Activated naive CD8-positive, alpha-beta T cell treated with anti-CD3 and anti-CD28 coated beads for 36 hours (primary cell): ENCODE results near the gene WDR35. TPM values are rescaled to one million over a fixed set of nuclear protein-coding genes. Genes with fewer than 3 reads are reported as not detected.

Experiments used
- DNase-seq: peaks from one replicate; pipeline ENCODE4 v3.0.0; 2021
- H3K27ac Mint-ChIP-seq: one replicate; pipeline ENCODE4 v1.8.0; 2022; ENCODE audit warnings: mild to moderate bottlenecking, moderate library complexity, mixed read lengths
- H3K27me3 Mint-ChIP-seq: one replicate; pipeline ENCODE4 v1.8.0; 2022; ENCODE audit warnings: mild to moderate bottlenecking, mixed read lengths
- H3K36me3 Mint-ChIP-seq: one replicate; pipeline ENCODE4 v1.8.0; 2021; ENCODE audit warnings: mild to moderate bottlenecking, mixed read lengths
- H3K4me1 Mint-ChIP-seq: one replicate; pipeline ENCODE4 v1.8.0; 2021; ENCODE audit warnings: mixed read lengths
- H3K4me3 Mint-ChIP-seq: one replicate; pipeline ENCODE4 v1.8.0; 2022; ENCODE audit warnings: mild to moderate bottlenecking, moderate library complexity, mixed read lengths
- H3K9me3 Mint-ChIP-seq: one replicate; pipeline ENCODE4 v1.8.0; 2022; ENCODE audit warnings: mixed read lengths
- total RNA-seq, 2 experiments: library from RNA; stranded (reverse); gene quantifications; one replicate each; pipeline ENCODE4 v1.2.3, GENCODE V29; 2021

WDR35 gene
- total RNA-seq, 2 experiments from 2014 or later, result 10.1 to 10.2 TPM

DNA sequence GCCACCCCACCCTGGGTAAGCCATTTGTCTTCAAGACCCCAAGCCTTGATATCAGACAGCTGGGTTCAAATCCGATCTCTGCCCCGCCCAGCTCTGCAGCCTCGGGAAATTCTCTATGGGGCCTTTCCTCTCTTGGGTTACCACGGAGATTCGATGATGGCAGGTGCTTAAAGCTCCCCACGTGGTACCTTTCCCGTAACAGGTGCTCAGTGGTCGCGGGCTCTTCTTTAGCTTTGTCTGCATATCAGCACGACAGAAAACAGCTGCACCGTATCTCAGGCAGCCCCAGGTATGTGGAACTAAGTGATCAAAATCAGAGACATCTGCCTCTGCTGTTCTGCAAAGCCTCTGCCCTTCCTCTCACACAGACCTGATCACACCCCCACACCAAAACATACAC lies 125.5 kb downstream of the WDR35 start:
- no peaks in the 10 kb centered on the region for H3K27me3 Mint-ChIP-seq
- no peak overlapping the region for H3K27ac Mint-ChIP-seq
- DNase-seq, result no peak
- H3K36me3 Mint-ChIP-seq, result peaks cover under 1% of the 10 kb centered on the region
- H3K4me3 Mint-ChIP-seq, result no peak overlapping the region
- no peaks in the 10 kb centered on the region for H3K9me3 Mint-ChIP-seq
- peaks cover 23% of the 10 kb centered on the region for H3K4me1 Mint-ChIP-seq

DNA sequence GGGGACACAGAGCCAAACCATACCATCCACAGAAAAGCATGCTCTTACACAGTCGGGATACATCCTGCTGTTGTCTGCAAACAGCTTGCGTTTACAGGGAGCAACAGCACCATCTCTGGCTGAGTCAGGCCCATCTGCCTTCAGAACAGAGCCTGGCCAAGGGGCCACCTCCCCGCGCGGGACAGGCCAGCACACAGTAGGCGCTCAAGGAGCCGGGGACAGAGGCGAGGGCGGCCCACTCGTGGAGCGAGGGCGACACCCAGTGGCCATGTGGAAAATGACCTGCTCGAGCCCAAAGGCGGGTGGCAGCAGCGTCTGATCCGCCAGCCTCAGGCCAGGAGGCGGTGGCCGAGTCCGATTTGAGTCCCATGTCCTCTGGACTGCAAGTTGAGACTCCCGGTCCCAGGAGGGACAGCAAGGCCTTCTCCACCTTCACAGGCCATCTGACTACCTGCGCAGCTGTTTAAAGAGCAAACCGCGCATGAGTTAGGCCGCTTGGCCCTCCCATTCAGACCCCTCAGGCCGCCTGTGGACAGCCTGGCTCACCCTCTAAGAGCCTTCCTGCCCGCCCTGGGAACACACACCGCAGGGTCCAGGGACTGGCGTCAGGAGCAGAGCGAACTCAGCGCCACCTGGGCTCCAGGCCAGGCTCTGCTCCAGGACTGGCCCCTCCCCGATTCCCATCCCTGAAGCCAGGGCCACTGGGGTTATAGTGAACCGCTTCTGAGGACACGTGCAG lies 126.4 kb downstream of the WDR35 start:
- Mint-ChIP-seq H3K27me3 (no peaks in the 10 kb centered on the region), H3K36me3 (no peaks in the 10 kb centered on the region), H3K9me3 (no peaks in the 10 kb centered on the region), H3K4me1 (peaks cover 19% of the 10 kb centered on the region), H3K27ac (no peak overlapping the region), H3K4me3 (no peak overlapping the region)
- DNase-seq, result peak; percentile 60

DNA sequence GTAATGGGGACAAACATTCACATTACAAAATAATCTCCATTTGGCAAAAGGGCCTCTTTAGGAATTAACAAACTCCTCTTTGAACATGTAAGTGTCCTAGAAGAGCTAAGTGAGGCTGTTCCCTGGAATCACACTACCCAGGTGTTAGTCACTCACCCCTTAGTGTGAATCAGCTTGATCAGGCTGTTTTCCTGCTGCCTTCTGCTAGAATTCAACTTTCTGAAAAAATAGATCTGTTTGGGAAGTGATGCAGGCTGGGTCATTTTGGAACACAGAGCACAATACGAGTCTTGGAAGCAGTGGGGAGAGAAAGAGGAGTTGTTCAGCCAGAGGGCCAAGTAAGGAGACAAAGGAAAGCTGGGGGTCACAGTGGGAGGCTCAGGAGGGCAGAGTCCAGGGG lies 128.1 kb downstream of the WDR35 start:
- no peaks in the 10 kb centered on the region for H3K9me3 Mint-ChIP-seq
- H3K36me3 Mint-ChIP-seq, result no peaks in the 10 kb centered on the region
- DNase-seq, result no peak
- no peaks in the 10 kb centered on the region for H3K27me3 Mint-ChIP-seq
- no peak overlapping the region for H3K4me3 Mint-ChIP-seq
- no peak overlapping the region for H3K27ac Mint-ChIP-seq
- peaks cover 14% of the 10 kb centered on the region for H3K4me1 Mint-ChIP-seq

Other genes starting within 250 kb of the WDR35 start
- 10 to 100 TPM; 14.9 to 15.3 TPM for gene TTC32, start 88.1 kb downstream of the WDR35 start, total RNA-seq
- gene MATN3, start 22.6 kb upstream of the WDR35 start, total RNA-seq, result not detected
- gene LAPTM4A, start 61.5 kb upstream of the WDR35 start, total RNA-seq, result 10 to 100 TPM; 20.5 to 20.9 TPM
- gene SDC1, start 235.0 kb upstream of the WDR35 start, total RNA-seq, result under 1 TPM in 1 of 2 experiments, not detected in 1; 0.36 TPM